GM18499 (cell line): ENCODE data around the gene SNCA.

Experiments
- ATAC-seq: cut with Tn5 transposase; IDR thresholded peaks from one replicate; pipeline ENCODE4 v1.9.1; 2021; ENCODE audit warnings: moderate number of reproducible peaks; ENCODE audit not compliant: insufficient read depth, unreplicated experiment

The SNCA gene

DNA sequence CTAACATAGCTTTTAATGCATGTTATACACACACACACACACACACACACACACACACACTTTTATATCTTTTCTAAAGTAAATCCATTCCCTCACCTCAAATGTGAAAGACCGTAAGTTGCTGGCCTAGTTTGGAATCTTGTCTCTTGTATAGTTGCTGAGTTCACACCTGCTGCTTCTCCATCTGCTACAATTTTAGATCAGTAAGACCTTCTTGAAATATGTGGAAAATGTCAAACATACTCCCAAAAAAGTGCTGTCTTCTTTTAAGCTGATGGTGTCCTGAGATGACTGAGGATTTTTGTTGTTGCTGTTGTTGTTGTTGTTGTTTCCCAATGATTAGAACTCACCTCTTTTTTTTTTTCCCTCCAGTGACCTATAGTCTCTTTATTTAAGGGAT is 121.3 kb downstream of the SNCA start:
- ATAC-seq: no peak

DNA sequence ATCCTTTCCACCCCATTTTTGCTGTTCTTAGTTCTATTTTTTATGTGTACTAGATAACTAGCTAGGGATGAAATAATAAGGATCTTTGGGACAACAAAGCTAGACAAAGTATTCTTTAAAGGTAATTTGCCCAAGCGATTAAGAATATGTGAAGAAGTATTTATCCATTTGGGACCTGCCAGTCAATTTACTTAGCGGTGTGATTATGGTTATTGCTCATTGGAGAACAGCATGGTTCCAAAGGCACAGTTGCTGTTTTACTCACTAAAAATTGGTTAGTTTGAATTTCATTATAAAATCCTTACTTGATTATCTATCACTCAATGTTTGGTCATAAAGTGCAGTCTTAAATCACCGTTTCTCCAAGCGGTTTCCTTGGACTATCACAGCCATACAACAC is 124.1 kb downstream of the SNCA start:
- no peak for ATAC-seq

DNA sequence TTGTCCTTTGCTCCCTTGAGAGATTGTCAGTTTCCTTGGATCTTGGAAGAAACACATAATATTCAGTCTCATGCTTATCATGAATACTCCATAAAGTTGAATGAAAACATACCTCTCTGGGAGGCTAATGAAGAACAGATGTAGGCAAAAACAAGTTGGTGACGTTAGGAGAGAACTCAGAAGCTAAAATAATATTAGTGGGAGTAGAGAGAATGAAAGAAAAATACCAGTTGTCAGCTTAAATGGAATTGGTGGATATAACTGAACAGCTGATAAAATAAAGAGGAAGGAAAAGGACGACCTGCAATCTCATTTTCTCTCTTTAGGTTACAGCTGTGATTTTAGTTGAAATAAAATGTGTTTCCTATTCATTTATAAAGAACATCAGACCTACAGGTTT is 124.8 kb downstream of the SNCA start:
- no peak for ATAC-seq

DNA sequence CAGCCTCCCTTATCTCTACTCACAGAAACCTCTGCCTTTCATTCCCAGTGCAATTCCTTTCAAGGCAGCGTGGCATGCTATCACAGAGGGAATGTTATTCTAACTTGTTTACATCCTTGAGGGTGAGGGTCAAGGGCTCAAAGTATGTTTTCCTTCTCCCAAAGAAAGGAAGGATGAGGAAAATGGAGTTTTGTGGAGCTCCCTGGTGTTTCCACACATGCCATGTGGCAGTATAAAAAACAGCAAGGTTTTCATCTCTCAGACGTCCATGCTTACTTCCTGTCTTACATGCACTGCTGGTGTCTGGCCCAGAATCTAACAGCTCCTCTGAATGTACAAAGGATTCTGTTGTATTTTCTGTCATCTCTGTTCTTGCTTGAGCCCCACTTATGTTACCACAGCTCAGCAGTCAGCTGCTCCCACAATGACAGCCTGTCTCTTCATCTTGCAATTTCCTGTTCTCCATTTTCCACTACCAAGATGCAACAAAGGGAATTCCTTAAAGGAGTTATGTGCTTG is 128.0 kb downstream of the SNCA start:
- ATAC-seq: no peak

DNA sequence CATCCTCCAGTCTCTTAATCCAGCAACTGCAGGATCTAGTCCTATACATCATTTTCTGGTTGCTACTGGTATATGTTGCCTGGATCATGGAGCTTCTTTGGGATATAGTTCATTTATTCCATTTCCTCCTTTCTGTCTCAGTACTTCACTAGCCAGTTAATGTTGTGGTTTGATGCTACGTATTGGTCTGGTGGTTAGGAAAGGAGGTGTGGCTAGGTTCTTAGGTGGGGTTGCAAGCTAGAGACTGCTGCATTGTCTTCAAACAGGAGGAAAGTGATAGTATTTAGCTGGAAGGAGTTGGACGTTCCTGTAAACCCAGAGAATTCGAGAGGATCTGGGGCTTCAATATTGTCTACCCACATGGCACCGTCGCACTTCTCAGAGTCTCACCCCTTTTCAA is 129.5 kb downstream of the SNCA start:
- ATAC-seq: no peak

DNA sequence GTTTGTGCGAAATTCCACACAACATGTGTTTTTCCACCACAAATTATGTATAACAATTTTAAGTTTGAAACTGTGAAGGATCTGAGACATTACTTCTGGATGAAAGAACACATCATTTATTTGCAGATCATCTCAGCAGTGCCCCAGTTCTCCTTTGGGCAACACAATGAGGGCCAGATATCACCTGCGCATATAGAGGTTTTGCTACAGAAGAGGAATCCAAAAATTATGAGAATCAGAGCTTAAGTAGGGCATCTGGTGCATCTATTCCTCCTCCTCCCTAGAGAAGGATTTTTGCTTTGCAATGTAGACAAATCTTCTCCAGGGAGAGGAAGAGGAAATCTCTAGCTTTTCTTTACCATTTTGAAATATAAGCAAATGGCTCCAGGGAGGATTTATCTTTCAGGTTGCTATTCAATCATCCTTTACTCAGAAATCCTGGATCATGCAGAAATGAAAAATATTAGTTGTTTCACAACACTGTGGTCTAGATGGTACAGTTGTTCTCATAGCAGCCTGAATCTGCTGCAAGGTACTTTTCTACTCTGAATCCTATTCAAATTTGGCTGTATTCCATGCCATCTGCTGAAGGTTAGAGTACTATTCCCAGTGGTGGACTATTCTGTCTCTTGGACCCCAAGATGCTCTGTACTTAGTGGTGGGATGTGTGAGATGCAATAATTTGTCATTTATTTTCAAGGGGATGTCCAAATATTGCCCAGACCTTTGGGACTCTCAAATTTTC is 132.1 kb downstream of the SNCA start:
- ATAC-seq: no peak

DNA sequence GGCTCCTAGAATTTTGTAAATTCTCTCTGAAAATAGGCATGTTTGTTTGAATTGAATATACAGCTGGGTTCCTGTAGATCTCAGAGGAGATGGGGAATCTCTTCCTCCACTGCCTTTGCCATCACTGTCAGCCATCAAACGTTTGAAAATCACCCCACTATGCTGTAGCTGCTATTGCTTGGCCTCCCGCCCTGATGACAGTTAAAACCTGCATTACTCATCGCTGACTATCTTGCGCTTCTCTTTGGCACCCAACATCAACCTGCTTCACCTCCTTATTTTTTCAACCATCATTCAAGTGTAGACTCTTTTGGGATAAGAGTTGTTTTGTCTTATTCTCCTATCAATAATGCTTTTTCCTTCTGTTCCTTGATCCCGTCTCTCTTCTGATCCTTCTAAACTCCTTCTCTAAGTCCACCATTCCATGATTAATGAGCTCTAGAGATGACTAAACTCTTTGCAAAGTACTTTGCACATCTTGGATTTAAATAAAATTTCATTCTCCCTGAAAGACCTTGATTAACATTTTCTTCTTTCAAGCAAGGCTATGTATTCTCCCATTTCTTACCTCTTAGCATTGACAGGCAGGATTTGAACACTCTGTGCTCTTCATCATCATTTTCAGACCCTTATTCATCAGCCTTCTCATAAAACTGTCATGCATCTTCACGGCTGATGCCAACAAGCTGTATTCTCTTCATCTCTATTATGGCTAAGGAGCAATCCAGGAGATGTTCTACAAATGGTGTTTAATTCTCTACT is 133.0 kb downstream of the SNCA start:
- no peak for ATAC-seq

DNA sequence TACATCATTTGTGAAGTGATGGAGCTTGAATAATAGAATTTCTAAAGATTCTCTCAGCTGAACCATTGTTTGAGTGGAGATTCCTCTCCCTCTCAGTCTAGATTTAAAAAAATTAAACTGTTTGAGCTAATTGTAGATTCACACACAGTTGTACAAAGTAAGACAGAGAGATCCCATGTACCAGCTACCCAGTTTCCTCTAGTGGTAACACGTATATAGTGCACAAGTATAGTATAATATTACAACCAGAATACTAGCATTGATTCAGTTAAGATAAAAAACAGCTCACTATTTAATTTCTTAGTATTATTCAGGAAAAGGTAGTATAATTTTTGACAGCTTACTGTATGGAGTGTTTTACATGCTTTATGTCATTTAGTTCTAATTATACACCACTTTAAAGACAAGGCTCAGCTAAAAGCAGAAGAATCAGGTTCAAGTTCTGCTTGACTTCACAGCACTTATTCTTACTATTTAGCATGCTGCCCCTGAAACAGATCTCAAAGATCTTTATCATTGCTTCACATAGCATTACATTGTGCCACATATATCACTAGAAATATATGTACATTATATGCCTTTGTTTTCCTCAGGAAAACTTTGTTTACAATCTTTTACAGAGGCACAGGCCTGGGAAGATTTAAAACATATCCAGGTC is 136.1 kb downstream of the SNCA start:
- no peak for ATAC-seq

DNA sequence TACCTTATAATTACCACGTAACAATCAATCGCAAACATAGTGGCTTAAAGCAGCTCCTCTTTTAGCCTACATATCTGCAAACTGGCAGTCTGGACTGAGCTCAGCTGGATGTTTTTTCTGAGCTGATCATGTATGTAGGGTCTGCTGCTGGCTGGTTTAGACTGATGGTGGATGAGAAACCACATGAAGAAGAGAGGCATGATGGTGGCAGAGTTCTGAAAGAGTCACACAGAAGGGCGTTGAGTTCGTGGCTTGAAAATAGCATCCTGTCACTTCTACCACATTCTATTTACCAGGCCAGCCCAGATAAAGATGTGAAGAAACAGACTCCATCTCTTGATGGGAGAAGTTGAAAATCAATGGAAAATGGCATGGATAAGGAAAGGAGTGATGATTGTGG is 151.3 kb downstream of the SNCA start:
- no peak for ATAC-seq

DNA sequence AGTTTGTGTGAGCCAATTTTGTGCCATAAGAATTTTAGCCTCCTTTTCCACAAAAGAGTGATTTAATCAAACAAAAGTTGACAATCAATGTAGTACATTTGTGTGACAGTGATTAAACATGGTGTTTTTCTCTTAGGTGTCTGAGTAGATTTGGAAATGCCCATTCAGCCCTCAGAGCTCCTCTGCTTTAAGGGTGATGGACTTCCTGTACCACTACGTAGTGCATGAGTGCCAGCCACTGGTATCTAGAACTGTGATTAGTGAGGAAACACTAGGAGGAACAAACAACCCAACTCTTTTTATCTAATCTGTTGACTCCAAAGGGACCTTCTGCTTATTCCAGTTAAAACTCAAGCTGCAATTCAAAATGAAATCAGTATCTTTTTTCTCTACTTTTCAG is 151.7 kb downstream of the SNCA start:
- no peak for ATAC-seq

DNA sequence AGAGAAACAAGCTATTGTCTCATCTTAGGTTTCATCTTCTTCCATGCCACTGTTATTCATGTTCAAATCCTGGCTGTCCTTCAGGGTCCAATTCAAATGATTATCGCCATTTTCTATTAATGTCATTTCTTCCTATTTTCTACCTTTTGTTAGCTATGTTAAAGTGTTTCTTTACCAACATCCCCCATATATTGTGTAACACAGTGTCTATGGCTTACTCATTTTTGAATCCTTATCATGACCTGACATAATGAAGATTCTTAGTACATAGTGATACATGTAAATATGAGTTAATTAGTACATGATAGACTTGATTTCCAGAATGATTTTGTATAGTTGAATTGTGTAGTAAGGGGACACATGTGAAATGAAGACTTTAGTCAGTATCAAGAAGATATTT is 152.4 kb downstream of the SNCA start:
- no peak for ATAC-seq

DNA sequence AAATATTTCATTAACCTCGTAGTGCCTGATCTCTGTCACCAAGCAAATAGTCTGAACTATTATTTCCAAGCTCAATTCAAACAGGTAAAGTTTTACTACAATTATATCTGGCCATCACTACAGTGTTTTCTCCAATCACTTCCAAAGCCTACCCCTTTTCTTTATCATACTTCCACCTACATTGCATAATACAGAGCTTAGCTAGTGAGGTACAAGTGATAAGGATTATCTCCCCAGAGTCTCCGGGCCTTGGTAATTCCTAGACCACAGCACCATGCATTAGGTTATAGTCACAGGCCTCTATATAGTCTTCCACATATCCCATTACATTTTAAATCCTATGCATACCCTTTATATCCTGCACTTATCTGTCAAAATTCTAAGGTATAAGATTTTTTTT is 154.2 kb downstream of the SNCA start:
- ATAC-seq: no peak

DNA sequence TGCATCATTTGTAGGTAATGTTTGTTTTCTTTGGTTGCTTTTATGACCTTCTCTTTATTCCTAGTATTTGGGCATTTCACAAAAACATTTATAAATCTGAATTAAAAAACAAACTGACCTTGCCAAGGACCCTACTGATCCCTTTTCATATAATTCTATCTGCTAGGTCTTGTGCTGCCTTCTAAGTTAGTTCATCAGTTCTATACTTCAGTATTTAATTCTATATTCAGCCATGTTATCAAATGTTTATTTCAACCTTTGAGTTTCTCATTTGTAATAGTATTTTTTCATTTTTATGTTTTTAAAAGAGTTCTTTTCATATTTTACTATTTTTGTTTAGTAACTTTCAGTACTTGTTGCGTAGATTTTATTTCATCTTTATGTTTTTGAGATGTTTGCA is 155.3 kb downstream of the SNCA start:
- no peak for ATAC-seq

DNA sequence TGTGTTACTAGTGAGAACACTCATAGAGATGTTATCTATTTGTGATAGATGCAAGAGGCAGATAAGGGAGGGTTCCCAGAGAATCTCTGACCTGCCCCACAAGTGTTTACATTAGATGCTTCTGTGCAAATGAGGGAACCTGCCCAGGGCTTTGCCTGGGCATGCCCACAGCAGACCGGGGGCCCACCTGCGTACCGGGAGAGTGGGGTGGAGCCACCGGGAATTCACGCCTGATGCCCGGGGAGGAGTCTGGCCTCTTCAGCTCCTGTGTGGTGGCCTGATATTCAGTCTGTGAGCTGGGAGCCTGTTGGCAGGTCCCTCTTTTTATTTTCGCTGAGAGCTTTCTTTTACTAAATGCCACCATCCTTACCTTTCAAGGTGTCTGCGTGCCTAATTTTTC is 155.7 kb downstream of the SNCA start:
- no peak for ATAC-seq

DNA sequence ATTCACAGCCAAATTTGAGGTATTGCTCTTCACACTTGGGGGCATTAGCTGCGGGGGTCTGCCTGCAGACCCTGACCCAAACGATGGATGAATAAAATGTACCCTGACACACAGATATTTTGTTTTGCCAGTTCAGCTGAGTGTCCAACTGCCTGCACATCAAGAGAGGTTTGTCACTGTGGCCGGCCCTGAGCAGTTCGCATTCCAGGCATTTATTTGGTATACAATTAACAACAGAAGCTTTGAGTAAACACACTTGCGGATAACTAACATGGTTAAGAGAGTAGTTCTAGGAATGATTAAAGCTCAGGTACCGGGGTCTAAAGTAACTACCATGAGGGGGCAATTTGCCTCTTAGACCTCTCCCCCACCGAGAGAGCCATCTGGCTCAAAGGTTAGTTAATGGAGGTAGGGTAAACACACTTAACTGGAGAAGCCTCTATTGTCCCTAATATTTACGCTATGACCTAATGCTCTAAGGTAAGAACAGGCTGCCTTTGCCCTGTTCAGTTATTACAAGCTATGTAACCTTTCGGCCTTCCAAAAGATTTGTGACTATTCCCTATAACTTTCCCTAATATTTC is 162.0 kb downstream of the SNCA start:
- no peak for ATAC-seq
